Stimulated activated CD8-positive, alpha-beta memory T cell treated with anti-CD3 and anti-CD28 coated beads, Interleukin-4, amount 100 ng/mL, for 24 hours (primary cell): ENCODE data around the gene ITPR1.

Experiments used
- DNase-seq: peaks from one replicate; pipeline ENCODE4 v3.0.0-alpha.2; 2020; ENCODE audit warnings: low read depth

The ITPR1 gene

DNA sequence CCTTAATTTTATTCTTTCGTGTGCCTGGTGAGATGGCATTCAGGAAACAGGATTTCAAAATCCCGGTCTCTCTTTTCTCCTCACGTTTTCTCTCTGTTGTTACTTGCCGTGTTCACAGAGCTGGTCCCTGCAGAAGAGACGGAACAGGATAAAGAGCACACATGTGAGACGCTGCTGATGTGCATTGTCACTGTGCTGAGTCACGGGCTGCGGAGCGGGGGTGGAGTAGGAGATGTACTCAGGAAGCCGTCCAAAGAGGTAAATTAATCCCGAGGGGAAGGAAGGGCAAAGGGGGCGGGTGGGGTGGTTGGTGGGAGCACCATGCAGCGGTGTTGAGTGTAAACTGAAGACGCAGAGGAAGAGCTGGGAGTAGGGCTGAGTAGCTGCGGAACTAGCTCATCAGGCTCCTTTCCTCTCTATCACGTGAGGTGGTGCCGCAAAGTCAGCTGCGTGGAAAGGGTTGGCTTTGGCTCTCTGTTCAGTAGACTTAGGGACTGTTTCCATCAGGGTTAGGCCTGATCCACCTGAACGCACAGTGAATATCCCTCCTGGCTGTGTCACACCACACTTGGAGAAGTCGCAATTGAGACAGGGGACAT is 321.3 kb downstream of the ITPR1 start:
- no peak for DNase-seq

DNA sequence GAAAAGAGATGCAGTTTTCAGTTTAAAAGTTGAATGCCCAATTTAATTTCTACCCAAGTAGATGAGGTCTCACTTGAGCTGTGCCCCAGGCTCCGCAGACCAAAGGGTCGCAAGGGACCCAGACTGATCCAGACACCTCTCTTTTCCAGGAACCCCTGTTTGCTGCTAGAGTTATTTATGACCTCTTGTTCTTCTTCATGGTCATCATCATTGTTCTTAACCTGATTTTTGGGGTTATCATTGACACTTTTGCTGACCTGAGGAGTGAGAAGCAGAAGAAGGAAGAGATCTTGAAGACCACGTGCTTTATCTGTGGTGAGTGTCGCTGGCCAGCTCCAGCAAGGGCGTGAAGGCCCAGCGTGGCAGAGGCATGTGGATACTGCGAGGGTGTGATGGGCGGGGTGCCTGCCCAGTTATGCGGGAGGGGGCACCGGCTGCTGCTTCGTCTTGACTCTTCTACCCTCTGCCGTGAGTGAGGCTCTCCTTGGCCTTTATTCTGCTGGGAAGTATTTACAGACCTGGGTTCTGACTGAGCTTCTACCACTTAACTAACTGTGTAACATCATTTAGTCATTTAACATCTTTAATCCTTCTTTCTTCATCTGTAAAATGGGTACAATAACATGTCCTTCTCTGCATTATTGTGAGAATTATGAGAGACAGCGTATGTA is 321.9 kb downstream of the ITPR1 start:
- no peak for DNase-seq

DNA sequence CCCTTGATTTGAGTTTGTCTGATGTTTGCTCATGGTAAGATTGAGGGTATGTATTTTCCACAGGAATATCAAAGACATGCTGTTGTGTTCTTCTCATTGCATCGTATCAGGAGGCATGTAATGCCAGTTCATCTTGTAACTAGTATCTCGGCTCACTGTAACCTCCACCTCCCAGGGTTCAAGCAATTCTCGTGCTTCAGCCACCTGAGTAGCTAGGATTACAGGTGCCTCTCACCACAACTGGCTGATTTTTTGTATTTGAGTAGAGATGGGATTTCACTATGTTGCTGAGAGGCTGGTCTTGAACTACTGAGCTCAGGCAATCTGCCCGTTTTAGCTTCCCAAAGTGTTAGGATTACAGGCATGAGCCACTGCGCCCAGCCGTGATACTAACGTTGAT is 323.2 kb downstream of the ITPR1 start:
- DNase-seq = no peak

DNA sequence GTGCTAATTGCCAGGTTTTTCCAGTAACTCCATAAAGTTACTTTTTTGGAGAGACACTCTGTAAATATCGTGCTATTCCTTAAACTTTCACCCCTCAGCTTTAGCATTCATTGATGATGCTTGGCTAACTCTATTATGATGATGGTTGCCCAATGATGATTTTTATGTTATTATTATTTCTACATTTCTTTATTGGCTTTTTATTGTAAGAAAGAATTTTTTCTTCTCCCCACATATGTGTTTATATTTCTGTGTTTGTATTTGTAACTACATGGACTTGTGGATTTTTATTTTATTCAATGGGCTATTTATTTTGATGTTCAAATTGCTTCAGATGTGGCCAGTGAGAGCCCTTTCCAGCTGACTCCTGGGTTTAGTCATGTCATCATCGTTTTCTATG is 323.6 kb downstream of the ITPR1 start:
- no peak for DNase-seq

DNA sequence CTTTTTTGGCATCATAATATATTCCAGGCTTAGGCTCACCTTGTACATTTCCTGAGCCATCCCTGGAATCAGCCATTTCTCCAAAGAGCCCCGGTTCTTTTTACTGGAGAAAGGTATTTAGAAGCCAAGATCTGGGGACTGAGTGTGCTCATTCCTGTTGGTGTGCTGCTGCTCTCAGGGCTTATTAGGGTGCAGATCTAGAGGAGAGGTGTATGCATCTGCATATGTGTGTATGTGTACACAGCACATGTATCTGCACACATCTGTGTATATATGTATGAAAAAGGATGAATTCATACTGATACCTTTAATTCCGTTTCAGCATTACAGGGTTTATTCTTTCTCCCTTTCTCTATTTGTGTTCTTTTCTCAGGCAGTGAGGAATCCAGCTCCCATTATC is 324.0 kb downstream of the ITPR1 start:
- no peak for DNase-seq

DNA sequence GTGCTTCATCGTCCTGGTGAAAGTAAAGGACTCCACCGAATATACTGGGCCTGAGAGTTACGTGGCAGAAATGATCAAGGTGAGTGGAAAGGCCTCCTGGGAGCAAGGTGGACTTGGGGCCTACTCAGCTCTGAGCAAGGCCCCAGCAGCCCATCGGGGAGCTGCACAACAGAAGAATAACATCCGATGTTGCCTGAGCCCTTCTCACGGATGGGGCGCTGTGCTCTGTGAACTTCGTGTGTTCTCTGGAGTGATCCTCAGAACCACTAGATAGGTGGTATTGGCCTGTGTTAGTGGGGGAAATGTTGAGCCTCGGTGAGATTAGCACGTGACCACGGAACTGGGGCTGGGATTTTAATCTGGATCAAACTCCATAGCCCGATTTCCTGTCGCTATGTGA is 325.0 kb downstream of the ITPR1 start:
- DNase-seq = no peak

DNA sequence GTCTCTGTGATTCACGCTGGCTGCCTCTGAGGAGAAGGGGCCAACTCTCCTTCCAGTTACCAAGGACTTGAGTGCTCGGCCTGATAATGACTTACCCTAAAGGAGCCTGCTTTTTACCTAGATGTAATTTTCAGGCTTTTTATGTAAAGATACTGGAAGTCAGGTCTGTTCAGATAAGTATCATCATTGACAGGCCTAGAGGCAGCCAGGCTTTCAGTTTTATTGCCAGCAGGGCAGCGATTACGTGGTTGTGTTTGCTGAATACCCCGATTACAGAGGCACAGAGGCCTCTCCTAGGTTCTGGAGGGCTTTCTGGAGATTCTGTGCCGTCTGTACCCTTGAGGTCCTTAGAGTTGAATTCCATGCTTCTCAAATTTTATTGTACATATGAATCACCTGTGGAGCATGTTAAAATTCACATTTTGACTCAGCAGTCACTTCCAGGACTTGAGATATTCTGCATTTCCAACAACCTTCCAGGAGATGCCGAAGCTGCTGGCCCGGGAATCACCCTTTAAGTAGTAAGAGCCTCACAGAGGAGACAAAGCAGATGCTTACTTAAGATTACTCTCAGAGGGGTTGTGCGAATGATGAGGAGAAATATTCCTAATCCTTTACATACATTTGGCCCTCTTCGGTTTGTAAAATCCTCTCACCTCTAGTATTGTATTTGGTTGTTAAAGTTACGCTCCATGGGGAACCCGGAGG is 326.0 kb downstream of the ITPR1 start:
- no peak for DNase-seq

DNA sequence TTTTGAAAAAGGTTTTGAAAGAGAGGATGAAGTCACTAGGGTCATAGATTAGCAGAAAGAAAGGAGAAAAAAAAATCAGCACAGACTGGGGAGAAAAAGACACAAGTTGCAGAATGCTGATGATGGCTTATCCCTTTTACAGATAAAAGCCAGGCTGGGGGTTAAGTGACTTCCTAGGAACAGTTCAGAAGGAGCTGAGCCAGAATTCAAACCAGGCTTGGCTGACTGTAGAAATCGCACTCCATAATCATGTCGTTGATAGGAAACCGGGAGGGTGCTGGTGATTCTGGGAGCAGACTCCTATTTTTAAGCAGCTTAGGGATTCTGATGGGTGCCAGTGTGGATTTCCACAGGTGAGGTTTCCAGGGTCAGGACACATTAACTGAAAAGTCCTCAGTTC is 326.6 kb downstream of the ITPR1 start:
- DNase-seq = no peak

DNA sequence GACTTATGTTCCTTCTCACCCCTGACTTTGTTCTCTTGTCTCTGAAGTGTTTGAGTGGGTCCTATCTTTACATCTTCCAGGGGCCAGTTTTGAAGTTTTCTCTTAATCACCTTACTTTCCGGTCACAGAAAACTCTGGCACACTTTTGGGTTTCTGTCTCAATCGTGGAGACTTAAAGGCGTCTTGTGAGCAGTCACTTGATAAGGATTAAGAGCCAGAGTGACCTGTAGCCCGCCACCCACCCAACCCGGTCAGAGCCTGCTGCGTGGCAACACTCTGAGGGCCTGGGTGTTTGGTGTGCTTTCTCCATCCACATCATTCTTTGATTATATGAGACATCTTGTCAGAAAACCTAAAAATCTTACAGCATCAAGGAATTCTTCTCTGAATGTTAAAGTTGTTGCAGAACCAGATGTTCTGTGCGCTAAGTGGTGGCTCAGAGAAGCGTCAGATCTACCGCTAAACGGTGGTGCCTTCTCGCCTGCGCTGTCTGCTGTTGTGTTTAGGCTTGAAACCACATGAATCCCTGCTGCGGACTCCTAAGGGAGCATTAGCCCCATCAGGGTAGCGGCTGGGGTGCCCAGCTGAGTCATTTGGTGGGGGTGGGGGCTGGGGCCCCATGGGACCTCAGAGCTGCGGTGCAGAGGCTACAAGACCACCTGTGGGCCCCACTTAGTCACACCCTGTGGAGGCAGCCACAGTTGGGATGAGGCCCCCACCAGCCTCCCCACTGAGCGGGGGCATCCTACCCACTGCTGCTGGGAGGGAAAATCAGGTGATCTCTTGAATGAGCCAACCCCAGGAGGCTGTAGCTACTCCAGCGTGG is 327.4 kb downstream of the ITPR1 start:
- peak; percentile 45 for DNase-seq

DNA sequence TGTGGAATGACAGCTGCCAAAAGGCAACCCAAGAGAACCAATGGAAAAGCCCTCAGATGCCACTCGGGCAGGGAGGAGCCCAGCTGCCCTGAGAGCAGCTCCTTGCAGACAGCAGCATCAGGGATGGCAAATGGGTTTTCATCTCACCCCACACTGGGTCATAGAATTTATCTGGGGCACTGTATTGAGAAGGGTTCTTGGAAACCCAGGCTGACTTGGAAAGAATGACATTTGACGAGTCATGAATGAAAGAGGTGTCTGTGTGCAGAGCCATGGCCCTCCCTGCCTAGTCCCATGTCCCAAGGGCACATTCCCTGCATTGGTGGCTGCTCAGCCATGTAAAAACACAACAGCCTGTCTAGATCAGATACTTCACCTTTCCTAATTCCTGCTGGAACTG is 328.2 kb downstream of the ITPR1 start:
- DNase-seq = no peak

DNA sequence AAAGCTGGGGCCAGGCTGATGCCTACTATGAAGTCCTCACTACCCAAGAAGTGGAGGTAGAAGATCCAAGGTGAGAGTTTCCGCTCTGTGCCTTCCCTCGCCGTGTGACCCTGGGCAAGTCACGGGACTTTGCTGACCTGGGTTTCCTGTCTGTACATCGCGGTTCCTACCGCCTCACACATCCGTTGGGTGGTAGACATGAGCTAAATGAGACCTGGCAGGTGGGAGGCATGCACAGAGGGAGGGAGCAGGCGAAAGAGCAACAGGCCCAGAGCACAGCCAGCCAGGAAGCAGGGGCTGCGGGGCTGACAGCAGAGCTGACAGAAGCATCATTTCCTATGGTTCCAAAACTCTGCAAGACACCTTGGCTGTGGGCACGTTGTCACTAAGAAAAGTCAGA is 328.8 kb downstream of the ITPR1 start:
- DNase-seq = peak; percentile 67

DNA sequence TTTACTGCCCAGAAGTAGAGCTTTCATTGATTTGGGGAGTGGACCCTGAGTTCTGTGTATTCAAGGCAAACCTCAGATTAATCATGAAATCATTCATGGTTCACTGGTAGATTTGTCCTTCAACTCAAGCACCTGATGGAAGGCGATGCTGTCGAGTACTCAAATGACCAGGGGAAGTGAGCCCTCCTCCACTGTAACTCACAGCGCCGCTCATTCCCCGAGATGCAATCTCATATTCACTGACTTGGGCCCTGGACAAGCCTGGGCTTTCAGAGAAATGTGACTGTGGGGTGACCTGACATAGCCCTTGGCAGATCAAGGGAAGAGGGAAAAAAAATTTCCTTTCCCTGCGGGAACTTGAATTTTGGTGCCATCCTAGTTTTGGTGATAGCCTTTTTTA is 329.4 kb downstream of the ITPR1 start:
- DNase-seq = no peak

DNA sequence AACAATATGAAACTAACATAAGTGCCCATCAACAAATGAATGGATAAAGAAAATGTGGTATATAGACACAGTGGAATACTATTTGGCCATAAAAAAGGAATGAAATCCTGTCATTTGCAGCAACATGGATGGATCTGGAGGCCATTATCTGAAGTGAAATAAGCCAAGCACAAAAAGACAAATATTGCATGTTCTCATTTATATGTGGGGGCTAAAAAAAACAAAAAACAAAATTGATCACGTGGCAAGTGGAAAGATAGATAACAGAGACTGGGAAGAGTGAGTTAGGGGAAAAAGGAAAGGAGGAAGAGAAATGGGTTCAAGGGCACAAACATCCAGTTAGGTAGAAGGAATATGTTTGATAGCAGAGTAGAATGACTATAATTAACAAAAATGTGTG is 330.2 kb downstream of the ITPR1 start:
- DNase-seq = no peak

DNA sequence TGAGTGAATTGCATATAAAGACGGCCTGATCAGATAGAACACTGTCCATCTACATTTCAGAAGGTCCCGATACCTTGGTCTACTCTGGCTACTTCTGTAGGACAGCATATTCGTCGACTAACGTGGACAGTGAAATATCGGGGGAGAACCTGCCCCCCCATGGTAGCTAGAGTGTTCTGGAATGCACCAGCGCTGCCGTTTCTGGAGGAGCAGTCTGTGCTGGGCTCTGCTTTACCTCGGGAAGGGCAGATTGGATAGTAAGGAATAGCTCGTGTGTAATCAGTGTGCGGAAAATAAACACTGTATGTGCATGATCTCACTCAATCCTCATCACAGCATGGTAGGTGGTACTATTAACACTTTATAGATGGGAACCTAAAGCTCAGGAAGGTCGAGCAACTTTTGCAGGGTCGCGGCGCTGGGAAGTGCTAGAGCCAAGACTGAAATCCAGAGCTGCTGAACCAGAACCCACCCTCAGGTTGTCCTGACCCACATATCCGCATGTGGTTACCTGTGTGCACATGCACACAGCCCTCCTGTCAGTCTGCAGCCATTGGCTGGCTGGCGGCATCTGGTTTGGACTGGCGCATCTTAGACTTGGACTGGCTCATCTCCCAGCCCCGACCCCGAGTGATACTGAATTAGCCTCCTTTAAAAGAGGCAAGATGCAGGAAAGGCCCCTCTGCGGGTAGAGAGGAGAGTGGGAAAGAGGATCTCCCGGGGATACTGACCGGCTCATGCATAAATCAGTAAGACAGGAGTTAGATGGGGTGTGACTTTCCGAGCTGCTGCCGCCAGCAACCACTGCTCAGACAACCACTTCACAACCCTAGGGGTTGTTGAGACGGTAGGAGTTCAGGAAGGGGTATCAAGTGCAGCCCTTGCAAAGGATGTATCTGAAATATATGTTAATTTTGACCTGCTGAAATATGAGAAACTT is 331.1 kb downstream of the ITPR1 start:
- no peak for DNase-seq

DNA sequence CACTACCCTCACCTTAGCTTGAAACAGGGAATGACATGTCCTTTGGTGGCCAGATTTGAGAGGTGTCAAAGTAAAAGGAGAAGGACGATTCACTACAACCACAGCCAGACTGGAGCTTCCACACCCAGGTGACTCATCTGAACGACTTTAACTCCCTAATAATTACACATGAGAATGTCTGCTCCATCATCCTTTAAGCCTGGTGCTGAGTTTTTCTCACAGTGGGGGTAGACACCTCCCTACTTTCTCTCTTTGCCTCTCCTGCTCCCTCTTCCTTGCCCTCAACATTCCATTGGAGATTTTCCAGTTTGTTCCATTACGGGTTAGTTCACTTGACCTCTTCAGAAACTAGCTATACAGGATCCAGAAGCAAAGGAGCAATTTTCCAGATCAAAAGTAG is 331.8 kb downstream of the ITPR1 start:
- no peak for DNase-seq

DNA sequence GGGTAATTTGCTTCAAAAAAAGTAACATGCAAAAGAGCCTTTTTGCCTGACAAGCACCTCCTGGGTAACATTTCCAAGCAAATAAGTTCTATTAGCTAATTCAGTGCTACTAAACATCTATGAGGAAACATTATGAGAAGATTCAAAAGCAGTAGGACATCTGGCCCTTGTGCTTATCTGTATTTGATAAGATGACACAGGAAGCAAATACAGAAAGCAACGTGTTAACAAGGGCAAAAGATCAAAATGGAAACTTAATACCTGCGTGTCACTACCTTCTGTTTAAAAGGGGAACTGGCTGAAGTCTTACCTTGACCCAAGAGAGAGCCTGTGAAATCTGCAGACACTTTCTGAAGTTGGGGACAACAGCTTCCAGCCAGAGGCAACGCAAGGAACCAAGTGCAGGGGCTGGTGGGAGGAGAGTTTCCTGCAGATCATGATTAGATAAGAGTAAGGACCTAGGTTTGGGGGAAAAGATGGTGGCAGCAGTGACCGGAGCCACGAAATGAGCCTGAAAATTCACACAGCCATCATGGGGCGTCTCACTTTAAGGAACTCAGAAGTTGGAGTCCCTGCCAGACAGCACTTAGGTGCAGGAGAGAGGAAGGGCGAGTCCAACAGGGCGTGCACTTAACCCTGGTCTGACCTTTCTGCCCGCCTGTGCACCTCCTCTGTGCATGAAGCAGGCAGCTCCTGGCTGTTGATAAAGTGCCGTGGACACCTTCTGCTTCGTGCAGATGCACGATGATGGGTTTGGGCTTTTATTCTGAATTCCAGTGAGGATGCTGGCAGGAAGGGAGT is 332.5 kb downstream of the ITPR1 start:
- no peak for DNase-seq

DNA sequence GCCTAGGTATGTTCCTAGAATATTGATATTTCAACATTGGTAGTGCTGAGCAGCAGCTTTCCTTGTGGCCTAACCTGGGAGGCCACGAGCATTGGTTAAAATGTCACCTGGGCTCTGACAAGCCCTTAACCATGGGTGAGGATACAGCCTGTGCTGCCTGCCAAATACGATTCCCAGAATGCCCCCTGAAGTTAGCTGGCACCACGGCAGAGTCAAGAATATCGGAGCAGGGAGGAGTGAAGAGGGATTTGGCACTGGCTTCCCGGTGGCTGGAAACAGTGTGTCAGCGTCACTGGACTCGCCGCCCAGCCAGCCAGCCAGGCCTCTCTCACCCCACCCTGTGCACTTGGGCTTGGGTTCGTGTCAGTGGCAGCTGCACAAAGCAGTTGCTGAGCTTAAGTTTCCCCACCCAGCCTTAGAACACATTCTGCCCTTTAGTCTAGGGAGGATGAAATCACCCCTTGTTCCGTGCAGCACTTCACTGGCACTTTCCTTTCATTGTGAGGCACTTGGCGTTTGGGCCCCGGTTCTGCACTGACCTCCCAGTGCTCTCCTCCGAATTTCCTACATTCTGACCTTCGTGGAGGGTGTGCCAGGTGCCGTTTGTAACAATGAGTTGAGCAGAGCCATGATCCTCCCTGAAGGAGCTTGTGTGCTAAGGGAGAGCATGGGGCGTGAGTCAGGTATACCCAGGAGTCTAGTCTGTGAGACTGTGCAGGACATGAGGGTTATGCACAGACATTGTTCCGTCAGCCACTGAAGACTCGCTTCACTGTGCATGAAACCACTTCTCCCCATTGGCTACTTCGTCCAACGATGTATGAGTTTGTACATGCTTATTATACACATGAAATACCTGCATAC is 333.3 kb downstream of the ITPR1 start:
- DNase-seq = no peak

DNA sequence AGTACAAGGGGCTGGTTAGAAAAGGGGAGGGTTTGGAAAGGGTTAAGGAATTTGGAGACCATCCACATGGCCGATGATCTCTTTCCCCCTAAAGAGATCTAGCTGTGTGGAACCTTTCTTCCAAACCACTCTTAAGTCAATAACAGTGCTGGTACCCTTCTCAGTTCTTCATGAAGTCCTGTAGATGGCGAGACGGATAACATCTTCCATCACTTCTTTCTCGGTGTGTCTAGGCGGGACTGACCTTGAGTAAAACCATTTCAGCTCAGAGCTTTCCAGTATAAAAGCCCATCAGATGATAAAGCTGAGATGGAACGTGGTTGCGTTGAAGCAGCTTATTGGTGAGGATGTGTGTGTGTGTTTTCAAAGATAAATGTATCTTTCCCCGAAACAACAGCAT is 334.6 kb downstream of the ITPR1 start:
- DNase-seq = no peak

DNA sequence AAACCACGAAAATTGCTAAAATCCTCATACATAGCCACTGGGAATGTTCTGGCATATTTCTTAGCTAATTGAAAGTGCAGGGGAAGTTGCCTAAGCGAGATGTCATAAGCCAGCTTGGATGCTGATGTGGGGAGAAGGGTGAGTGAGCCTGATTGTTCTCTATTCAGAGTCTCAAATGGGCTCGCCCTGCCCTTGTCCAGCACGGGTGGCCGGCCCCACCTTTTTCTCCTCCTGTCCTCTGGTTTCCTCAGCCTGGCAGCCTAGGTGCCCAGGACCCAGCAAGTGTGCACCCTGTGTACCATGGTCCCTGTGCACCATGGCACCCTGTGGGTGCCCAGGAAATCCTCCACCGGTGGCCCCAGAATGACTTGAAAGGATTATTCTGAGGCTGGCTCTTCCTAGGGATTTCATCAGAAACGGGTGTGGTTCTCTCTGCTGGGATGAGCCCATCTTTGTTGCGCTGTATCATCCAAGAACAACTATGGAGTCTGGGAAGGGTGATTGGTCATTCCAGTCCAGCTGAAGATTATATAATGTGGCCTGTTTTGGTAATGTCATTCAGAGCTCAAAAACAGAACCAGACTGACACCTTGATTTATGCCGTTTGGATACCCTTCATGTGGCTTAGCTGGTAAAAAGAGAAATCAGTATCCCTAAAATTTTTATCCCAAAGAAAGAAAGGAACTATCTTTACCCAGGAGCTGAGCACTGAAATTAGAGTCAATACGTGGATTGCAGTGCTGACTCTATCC is 335.3 kb downstream of the ITPR1 start:
- no peak for DNase-seq
